GM12878 (cell line): ENCODE results near the gene RIMS1. TPM values are rescaled to one million over a fixed set of nuclear protein-coding genes. Genes with fewer than 3 reads are reported as not detected.

ENCODE experiments used
- ATAC-seq: fragments of 200-7000 bp; cut with Tn5 transposase; 3 replicates; pipeline ENCODE4 v1.9.1; 2020; ENCODE audit warnings: mild to moderate bottlenecking, moderate library complexity
- BruUV-seq: library from RNA; stranded (reverse); fragments of 400-500 nt; replicated peaks from 2 replicates; lab custom pipeline; 2021; lab: Mats Ljungman, UMichigan
- CTCF ChIA-PET: fragments of 300-600 bp; sonication (Branson Sonifier 250); formaldehyde crosslinking; extraction: SDS; loops from one replicate; lab custom pipeline; 2021; ENCODE audit warnings: inconsistent platforms; lab: Yijun Ruan, JAX
- POLR2A ChIA-PET: fragments of 350-600 bp; formaldehyde crosslinking; extraction: SDS; loops from one replicate; lab custom pipeline; 2021; ENCODE audit warnings: inconsistent platforms; lab: Charles Lee
- RAD21 ChIA-PET: fragments of 300-600 bp; sonication (Branson Sonifier 250); formaldehyde crosslinking; loops from one replicate; lab custom pipeline; 2023; ENCODE audit warnings: antibody characterized with exemption; ENCODE audit not compliant: unreplicated experiment; lab: Charles Lee
- SMC1A ChIA-PET: fragments of 300-600 bp; sonication (Branson Sonifier 250); formaldehyde crosslinking; loops from one replicate; lab custom pipeline; 2023; ENCODE audit not compliant: unreplicated experiment, uncharacterized antibody; lab: Charles Lee
- DNase-seq: peaks from one replicate; pipeline ENCODE4 v3.0.0-alpha.2; 2011; ENCODE audit warnings: low read depth, low spot score
- FAIRE-seq: peaks from 3 replicates; lab custom pipeline; 2011; peaks lifted over from hg19 to GRCh38; lab: Jason Lieb, UNC
- H2AFZ ChIP-seq: 2 replicates; pipeline ENCODE4 v1.6.0; 2011; ENCODE audit warnings: low read depth, low read length, control low read depth; ENCODE audit not compliant: control insufficient read depth
- H3K27ac ChIP-seq: 2 replicates; pipeline ENCODE4 v1.5.1; 2011; ENCODE audit warnings: control low read depth; ENCODE audit not compliant: control insufficient read depth, insufficient read depth
- H3K27me3 ChIP-seq, 2 experiments: replicated peaks in 1 of 2; 2 replicates each; pipeline versions ENCODE4 v1.6.0 to v1.6.1; 2011; ENCODE audit warnings: low read length in 1 of 2; ENCODE audit not compliant: control insufficient read depth in 2 of 2, insufficient read depth in 2 of 2
- H3K36me3 ChIP-seq, 2 experiments: 2 replicates each; pipeline ENCODE4 v1.5.1; 2011; ENCODE audit warnings: low read length in 1 of 2; ENCODE audit not compliant: control insufficient read depth in 2 of 2, insufficient read depth in 2 of 2
- H3K4me1 ChIP-seq: 2 replicates; pipeline ENCODE4 v1.6.1; 2011; ENCODE audit warnings: mild to moderate bottlenecking, low read length, moderate library complexity, mixed read lengths; ENCODE audit not compliant: control insufficient read depth, insufficient read depth
- H3K4me2 ChIP-seq: 2 replicates; pipeline ENCODE4 v1.6.0; 2011; ENCODE audit warnings: control low read depth; ENCODE audit not compliant: control insufficient read depth, insufficient read depth
- H3K4me3 ChIP-seq: fragments of 200-600 bp; sonication (generic); 2 replicates; pipeline ENCODE4 v1.5.1; 2016
- H3K79me2 ChIP-seq: 2 replicates; pipeline ENCODE4 v1.6.0; 2011; ENCODE audit warnings: low read length; ENCODE audit not compliant: control insufficient read depth, insufficient read depth
- H3K9ac ChIP-seq: 2 replicates; pipeline ENCODE4 v1.8.0; 2011; ENCODE audit warnings: low read length, control low read depth, mixed read lengths; ENCODE audit not compliant: control insufficient read depth, insufficient read depth
- H3K9me3 ChIP-seq: replicated peaks from 3 replicates; pipeline ENCODE4 v1.5.1; 2011; ENCODE audit warnings: mild to moderate bottlenecking, low read length; ENCODE audit not compliant: control insufficient read depth, insufficient read depth
- H4K20me1 ChIP-seq: 2 replicates; pipeline ENCODE4 v1.6.0; 2011; ENCODE audit not compliant: control insufficient read depth, insufficient read depth
- CBX5 ChIP-seq: sonication (generic); IDR thresholded peaks from 2 replicates; pipeline ENCODE4 v1.6.1; 2016; ENCODE audit warnings: low read depth, moderate library complexity, mild to moderate bottlenecking, inconsistent platforms
- ETV6 ChIP-seq, 2 experiments: fragments of 450-650 bp in 1 of 2; IDR thresholded peaks in 1 of 2; conservative IDR thresholded peaks in 1 of 2; 2 replicates each; pipeline ENCODE4 v1.6.1; 2014; ENCODE audit warnings: antibody characterized with exemption in 1 of 2, borderline replicate concordance in 1 of 2, low read depth in 1 of 2, mild to moderate bottlenecking in 1 of 2, moderate library complexity in 1 of 2
- FOXK2 ChIP-seq: fragments of 450-650 bp; IDR thresholded peaks from 2 replicates; pipeline ENCODE4 v1.6.1; 2017; ENCODE audit warnings: mild to moderate bottlenecking, moderate library complexity
- HDGF ChIP-seq: fragments of 450-650 bp; IDR thresholded peaks from 2 replicates; pipeline ENCODE4 v1.6.1; 2016; ENCODE audit warnings: antibody characterized with exemption
- IKZF1 ChIP-seq: fragments of 450-650 bp; conservative IDR thresholded peaks from 2 replicates; pipeline ENCODE4 v1.6.1; 2017; ENCODE audit warnings: antibody characterized with exemption, mild to moderate bottlenecking
- MEF2B ChIP-seq: fragments of 450-650 bp; IDR thresholded peaks from 2 replicates; pipeline ENCODE4 v1.6.1; 2018; ENCODE audit warnings: mild to moderate bottlenecking, moderate library complexity; ENCODE audit not compliant: partially characterized antibody, poor library complexity, severe bottlenecking
- NFIC ChIP-seq: IDR thresholded peaks from 2 replicates; pipeline ENCODE4 v1.6.1; 2012; ENCODE audit warnings: low read depth, mild to moderate bottlenecking, inconsistent platforms, low read length, moderate library complexity
- NR2C1 ChIP-seq: fragments of 450-650 bp; IDR thresholded peaks from 2 replicates; pipeline ENCODE4 v1.6.1; 2017; ENCODE audit warnings: antibody characterized with exemption, mild to moderate bottlenecking, moderate library complexity
- POLR2A ChIP-seq: IDR thresholded peaks from 2 replicates; pipeline ENCODE4 v1.6.1; 2011; ENCODE audit warnings: low read depth, mild to moderate bottlenecking, low read length
- POLR2AphosphoS2 ChIP-seq: IDR thresholded peaks from 2 replicates; pipeline ENCODE4 v1.6.1; 2011; ENCODE audit warnings: low read depth, mild to moderate bottlenecking, low read length, improper control_type of control experiment, moderate library complexity
- RBBP5 ChIP-seq: fragments of 200-600 bp; sonication (generic); conservative IDR thresholded peaks from 2 replicates; pipeline ENCODE4 v1.6.1; 2016
- RUNX3 ChIP-seq: IDR thresholded peaks from 2 replicates; pipeline ENCODE4 v1.6.1; 2012; ENCODE audit warnings: low read length, inconsistent platforms
- SIN3A ChIP-seq: IDR thresholded peaks from 2 replicates; pipeline ENCODE4 v1.6.1; 2012; ENCODE audit warnings: low read depth, low read length, improper control_type of control experiment
- SPI1 ChIP-seq: IDR thresholded peaks from 2 replicates; pipeline ENCODE4 v1.6.1; 2011; ENCODE audit warnings: low read depth, mild to moderate bottlenecking, low read length, moderate library complexity, borderline replicate concordance; ENCODE audit not compliant: insufficient read depth
- SUPT20H ChIP-seq: IDR thresholded peaks from 2 replicates; pipeline ENCODE4 v1.6.1; 2011; ENCODE audit warnings: low read depth, mild to moderate bottlenecking, low read length, moderate library complexity, borderline replicate concordance; ENCODE audit not compliant: control insufficient read depth
- TBL1XR1 ChIP-seq: IDR thresholded peaks from 2 replicates; pipeline ENCODE4 v1.6.1; 2012; ENCODE audit warnings: low read depth, low read length, improper control_type of control experiment
- WRNIP1 ChIP-seq: IDR thresholded peaks from 2 replicates; pipeline ENCODE4 v1.6.1; 2011; ENCODE audit warnings: low read depth, low read length, improper control_type of control experiment, borderline replicate concordance
- WGBS: methylation state at CpG from one replicate; pipeline ENCODE4 v1.1.6; 2016; ENCODE audit warnings: low lambda C conversion rate; ENCODE audit not compliant: insufficient replicate concordance, insufficient coverage; ENCODE audit errors: missing lambda C conversion rate; 5-methylcytosine and 5-hydroxymethylcytosine counted together
- in situ Hi-C: fragments of 300-500 bp; cut with MboI; formaldehyde crosslinking; loops from 9 replicates; pipeline ENCODE4 v1.14.3; 2018; ENCODE audit warnings: mixed read lengths
- intact Hi-C: fragments of 100-400 bp; cut with micrococcal nuclease; formaldehyde crosslinking; loops from one replicate; pipeline ENCODE4 v1.14.2; 2022; ENCODE audit not compliant: unreplicated experiment
- polyA plus RNA-seq, 11 experiments: library from polyadenylated mRNA; depleted of rRNA in 4 of 11; unstranded in 6 of 11; stranded (reverse) in 5 of 11; fragments of >200 nt; fragmentation: Nextera tagmentation in 4 of 11; fragmentation: Illumina TruSeq in 1 of 11; extraction: Ambion mirVana in 4 of 11; extraction: Trizol in 1 of 11; gene quantifications; 1 replicate in 1 of 11; 2 replicates in 10 of 11; pipeline versions ENCODE4 v1.2.1 to v1.2.3, GENCODE V29; 2011 to 2016; ENCODE audit warnings: inconsistent platforms in 2 of 11, missing spikeins in 2 of 11, low read depth in 1 of 11
- total RNA-seq, 4 experiments: library from RNA; depleted of rRNA in 3 of 4; stranded (reverse); fragments of >200 nt in 3 of 4; fragmentation: Illumina TruSeq in 1 of 4; extraction: Trizol in 1 of 4; gene quantifications; 2 replicates each; pipeline versions ENCODE4 v1.2.1 to v1.2.3, GENCODE V29; 2013 to 2021
- TF ChIP-seq, protein P1 (sequence below): IDR thresholded peaks from 2 replicates; pipeline ENCODE4 v1.6.1; 2011; ENCODE audit warnings: low read depth, low read length, improper control_type of control experiment, borderline replicate concordance
- TF ChIP-seq, protein P2 (sequence below): IDR thresholded peaks from 2 replicates; pipeline ENCODE4 v1.6.1; 2011; ENCODE audit warnings: borderline replicate concordance, low read depth, mild to moderate bottlenecking, moderate library complexity, low read length; ENCODE audit not compliant: insufficient read depth, poor library complexity, severe bottlenecking

RIMS1 gene
- total and polyA plus RNA-seq, 10 of the 15 experiments (the other 5 are each of a cell fraction or from before 2014, with no cell fraction given): 0.05 to 0.76 (median 0.23) TPM

DNA sequence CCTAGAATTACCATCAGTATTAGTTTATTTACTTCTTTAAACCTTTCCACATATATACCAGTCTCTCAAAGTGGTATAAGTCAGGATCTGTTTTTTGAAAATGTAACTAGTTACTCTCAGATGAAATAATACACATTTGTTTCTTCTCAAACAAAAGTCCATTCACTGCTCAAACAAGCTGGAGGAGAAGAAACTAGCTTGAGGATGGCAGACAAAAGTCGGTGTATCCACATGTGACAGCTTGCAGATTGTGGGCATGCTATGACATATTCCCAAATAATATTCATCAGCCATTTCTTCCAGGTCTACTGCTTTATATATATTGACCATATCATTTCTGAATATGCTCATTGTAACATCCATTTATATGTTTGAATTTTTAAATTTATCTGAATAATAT, 538.1 kb downstream of the RIMS1 start (continued):
- TF ChIP-seq, protein P1, sequence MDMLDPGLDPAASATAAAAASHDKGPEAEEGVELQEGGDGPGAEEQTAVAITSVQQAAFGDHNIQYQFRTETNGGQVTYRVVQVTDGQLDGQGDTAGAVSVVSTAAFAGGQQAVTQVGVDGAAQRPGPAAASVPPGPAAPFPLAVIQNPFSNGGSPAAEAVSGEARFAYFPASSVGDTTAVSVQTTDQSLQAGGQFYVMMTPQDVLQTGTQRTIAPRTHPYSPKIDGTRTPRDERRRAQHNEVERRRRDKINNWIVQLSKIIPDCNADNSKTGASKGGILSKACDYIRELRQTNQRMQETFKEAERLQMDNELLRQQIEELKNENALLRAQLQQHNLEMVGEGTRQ: no peak

DNA sequence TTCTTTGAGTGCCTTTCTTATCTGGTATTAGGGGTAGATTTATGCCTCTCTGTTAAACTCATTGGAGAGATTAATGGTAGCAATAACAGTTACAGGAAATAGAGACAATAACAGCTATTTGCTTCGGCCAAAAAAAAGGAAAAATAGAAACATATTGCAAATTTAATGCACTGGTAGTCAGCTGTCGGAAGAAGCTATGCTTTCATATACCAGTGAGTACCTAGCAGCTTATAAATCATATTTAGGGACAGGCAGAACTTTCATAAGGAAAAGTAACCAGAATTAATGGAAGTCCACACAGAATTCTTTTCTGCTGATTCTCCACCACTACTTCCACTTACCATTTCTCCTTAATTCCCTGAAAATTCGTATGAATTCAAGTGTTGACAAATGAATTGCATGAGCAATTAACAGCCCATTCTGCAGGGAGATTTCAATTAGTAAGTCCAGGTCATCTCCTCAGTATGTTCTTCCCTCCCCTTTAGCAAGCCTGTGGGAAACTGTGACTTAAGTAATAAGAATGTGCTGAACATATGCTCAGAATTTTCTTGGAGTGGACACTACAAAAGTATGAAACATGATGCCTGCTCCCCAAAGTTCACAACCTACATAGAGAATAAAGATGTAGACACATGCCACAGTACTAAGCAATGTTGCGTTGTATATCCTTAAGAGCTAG, 538.8 kb downstream of the RIMS1 start:
- no peak overlapping the region for H3K4me2 ChIP-seq
- H3K36me3 ChIP-seq: no peaks in the 10 kb centered on the region
- SMC1A ChIA-PET: interaction anchor here (0.6 to 1.9 kb wide), 4 partner anchors 10 to 1185 kb away, joined by 3 to 8 read pairs (median 3); no protein-coding TSS in a partner anchor
- POLR2A ChIA-PET: no interaction called here
- H3K9me3 ChIP-seq: no peaks in the 10 kb centered on the region
- H3K4me1 ChIP-seq: no peaks in the 10 kb centered on the region
- RAD21 ChIA-PET: interaction anchor here (0.9 to 1.2 kb wide), 2 partner anchors 16 to 752 kb away, joined by 3 to 4 read pairs; no protein-coding TSS in a partner anchor
- no peak overlapping the region for H3K27ac ChIP-seq
- no peaks in the 10 kb centered on the region for H4K20me1 ChIP-seq
- 25% methylated on average over 4 of the region's 4 CpGs for WGBS
- in situ Hi-C loops: no loop called here
- no TSS peak for BruUV-seq
- DNase-seq (no peak), FAIRE-seq (no peak), ATAC-seq (no peak)
- no peak overlapping the region for H3K4me3 ChIP-seq
- H3K9ac ChIP-seq: no peak overlapping the region
- CTCF ChIA-PET: interaction anchor here (4.0 kb wide), 1 partner anchor 13 kb away, joined by 40 read pairs; no protein-coding TSS in a partner anchor
- TF ChIP-seq, protein P2, sequence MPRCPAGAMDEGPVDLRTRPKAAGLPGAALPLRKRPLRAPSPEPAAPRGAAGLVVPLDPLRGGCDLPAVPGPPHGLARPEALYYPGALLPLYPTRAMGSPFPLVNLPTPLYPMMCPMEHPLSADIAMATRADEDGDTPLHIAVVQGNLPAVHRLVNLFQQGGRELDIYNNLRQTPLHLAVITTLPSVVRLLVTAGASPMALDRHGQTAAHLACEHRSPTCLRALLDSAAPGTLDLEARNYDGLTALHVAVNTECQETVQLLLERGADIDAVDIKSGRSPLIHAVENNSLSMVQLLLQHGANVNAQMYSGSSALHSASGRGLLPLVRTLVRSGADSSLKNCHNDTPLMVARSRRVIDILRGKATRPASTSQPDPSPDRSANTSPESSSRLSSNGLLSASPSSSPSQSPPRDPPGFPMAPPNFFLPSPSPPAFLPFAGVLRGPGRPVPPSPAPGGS: no peak
- TF ChIP-seq NFIC (no peak), POLR2AphosphoS2 (no peak), MEF2B (no peak), POLR2A (no peak), IKZF1 (no peak), SIN3A (no peak), ETV6 (conservative IDR thresholded peaks at IDR 0.05 in 1 of 2, IDR thresholded peaks at IDR 0.05 in 1 of 2; ENCODE audit: borderline replicate concordance in 1 of 2, low read depth in 1 of 2) (no peak), CBX5 (no peak), NR2C1 (no peak), RUNX3 (no peak), RBBP5 (no peak), SUPT20H (no peak), HDGF (no peak), WRNIP1 (no peak), FOXK2 (no peak), SPI1 (no peak), TBL1XR1 (no peak)
- no peaks in the 10 kb centered on the region for H3K27me3 ChIP-seq
- intact Hi-C loops: no loop called here
- H3K79me2 ChIP-seq: no peaks in the 10 kb centered on the region
- H2AFZ ChIP-seq: no peak overlapping the region
